NOMO-1 (cell line): ENCODE results near the gene SMIM43.
"Not testable (repeated sequence)": the region's sequence is repeated elsewhere in the genome, so short reads cannot be mapped to it uniquely, and the experiment has no call there.

Experiments used
- DNase-seq, 2 experiments: peaks; one replicate each; lab custom pipeline; 2025; ENCODE audit not compliant: unreplicated experiment in 2 of 2; lab: John Stamatoyannopoulos, UW

SMIM43 gene

DNA sequence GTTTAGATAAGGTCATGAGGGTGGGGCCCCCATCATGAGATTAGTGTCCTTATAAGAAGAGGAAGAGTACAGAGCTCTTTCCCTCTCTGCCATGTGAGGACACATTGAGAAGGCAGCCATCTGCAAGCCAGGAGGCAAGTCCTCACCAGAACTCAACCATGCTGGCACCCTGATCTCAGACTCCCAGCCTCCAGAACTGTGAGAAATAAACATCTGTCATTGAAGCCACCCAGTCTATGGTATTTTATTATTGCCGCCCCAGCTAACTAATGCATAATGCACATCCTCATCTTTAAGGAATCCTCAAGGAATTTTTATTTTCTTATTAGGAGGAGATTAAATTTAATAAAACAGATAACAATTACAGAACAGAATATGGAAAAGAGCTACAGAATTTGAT, 19.4 kb upstream of the SMIM43 start:
- no peak for DNase-seq

DNA sequence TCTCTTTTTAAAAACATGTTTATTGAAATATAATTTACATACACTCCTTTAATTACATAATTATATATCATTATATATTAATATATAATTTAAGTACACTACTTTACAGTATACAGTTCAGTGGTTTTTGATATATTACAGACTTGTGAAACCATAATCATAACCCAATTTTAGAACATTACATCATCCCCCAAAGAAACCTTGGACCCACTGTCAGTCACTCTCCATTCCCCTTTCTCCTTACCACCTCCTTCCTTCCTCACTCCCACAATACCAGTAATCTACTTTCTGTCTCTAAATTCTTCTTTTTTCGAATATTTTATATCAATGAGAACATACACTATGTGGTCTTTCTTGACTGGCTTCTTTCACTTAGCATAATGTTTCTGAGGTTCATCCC, 18.2 kb upstream of the SMIM43 start:
- DNase-seq: no peak

- no peak for DNase-seq
Observed at GRCh38 chr4:121778991-121779628, 14.1 kb upstream of the SMIM43 start.

GRCh38 chr4:121777625-121778024, 12.7 kb upstream of the SMIM43 start:
- DNase-seq: no peak

GRCh38 chr4:121776610-121777401, 11.8 kb upstream of the SMIM43 start:
- DNase-seq: no peak

GRCh38 chr4:121773883-121774282, 8.9 kb upstream of the SMIM43 start:
- no peak for DNase-seq

DNA sequence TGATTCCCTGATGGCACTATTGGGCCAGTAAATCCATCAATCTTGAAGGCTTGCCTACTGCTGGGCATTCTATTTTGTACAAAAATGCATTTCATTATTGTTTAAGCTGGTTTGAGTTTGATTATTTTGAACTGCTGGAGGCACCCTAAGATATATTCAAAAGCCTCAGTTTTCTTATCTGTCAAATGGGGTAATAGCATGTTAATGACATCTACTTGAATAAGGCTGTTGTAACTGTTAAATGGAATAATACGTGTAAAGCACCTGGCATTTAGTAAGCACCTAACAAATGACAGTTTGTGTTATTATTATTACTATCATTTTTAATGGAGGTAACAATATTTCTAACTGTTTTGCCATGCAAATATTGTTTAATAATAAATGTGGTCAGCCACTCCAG, 6.9 kb upstream of the SMIM43 start:
- no peak for DNase-seq

- no peak for DNase-seq
Observed at GRCh38 chr4:121769341-121769740, 4.4 kb upstream of the SMIM43 start.

DNA sequence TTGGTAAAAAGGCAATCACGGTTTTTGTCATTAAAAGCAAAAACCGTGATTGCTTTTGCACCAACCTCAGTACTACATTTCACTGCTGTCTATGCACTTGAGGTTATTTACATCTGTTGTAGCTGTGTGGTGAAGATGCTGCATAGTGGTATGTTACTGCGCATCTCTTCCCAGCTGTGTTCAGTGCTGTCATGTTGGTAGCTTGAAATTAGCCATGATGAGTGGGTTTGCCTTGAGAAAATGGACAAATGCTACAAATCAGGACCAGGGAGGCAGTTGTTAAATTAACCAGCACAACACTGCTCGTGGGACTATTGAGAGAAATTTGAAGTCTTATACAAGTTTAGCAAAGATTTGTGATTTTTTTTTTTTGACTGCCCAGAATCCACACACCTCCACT, 2.2 kb upstream of the SMIM43 start:
- DNase-seq: no peak

GRCh38 chr4:121765971-121766538, 1.1 kb upstream of the SMIM43 start:
- DNase-seq: no peak

DNA sequence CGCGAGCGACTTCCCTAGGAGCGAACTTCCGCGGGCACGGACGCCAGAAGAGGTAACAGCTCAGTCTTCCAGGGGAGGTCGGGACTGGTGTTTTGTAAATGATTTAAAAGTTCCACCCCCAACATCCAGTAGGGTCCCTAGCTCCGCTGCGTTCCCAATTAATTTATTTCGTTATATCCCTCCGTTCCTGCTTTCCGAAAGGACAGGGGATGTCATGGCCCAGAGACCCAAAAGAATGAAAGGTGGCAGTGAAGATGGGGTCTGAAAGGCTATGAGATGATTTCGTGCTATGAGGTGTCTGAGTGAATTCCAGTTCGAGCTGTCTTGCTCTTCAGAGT, 373 bp upstream of the SMIM43 start:
- no peak for DNase-seq

- no peak for DNase-seq
Observed at GRCh38 chr4:121764303-121764701, 662 bp downstream of the SMIM43 start.

- no peak for DNase-seq
Observed at GRCh38 chr4:121760205-121760604, 4.8 kb downstream of the SMIM43 start.

- no peak for DNase-seq
Observed at GRCh38 chr4:121758925-121759568, 5.9 kb downstream of the SMIM43 start.

- not testable (repeated sequence) for DNase-seq
Observed at GRCh38 chr4:121752142-121752541, 12.8 kb downstream of the SMIM43 start.

- no peak for DNase-seq
Observed at GRCh38 chr4:121749225-121749624, 15.7 kb downstream of the SMIM43 start.

- no peak for DNase-seq
Observed at GRCh38 chr4:121742794-121743193, 22.2 kb downstream of the SMIM43 start.

DNA sequence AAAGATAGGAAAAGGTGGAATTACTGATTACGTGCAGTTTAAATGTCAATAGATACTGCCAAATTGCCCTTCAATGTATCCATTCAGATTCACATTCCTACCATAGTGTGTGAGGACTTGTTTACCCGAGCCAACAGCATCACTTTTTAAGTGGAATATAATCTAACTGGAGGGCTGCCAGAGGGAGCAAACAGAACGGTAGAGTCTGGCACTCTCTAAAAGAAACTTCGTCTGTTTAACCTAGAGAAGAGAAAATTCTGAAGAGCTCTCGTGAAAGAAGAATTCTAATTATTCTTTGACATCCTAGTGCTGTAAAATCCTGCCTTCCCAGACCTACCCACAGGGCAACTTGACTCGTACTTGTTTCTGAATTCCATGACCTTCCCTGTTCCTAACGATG, 23.2 kb downstream of the SMIM43 start:
- no peak for DNase-seq

DNA sequence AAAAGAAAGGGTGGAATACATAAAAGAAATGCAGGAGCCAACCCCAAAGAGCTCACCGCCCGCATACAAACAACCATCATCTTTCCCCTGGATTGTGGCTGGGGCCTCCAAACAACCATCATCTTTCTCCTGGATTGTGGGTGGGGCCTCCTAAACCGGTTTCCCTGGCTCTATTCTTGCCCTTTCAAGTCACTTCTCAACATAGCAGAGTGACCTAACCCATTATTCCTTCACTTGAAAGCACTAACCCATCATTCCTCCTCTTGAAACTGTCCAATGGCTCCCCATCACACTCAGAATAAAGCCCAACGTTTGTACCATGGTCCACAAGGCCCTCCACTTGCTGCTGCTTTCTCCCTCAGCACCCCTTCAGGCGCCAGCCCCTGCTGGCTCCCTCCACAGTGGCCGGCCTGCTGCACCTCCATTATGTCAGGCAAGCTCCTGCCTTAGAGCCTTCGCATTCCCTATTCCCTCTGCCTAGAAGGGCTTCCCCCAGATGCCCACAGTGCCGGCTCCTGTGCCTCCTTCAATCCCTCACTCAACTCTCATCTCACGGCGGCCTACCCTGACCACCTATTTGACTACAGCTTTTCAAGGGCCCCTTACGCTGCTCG, 24.1 kb downstream of the SMIM43 start:
- DNase-seq: no peak

DNA sequence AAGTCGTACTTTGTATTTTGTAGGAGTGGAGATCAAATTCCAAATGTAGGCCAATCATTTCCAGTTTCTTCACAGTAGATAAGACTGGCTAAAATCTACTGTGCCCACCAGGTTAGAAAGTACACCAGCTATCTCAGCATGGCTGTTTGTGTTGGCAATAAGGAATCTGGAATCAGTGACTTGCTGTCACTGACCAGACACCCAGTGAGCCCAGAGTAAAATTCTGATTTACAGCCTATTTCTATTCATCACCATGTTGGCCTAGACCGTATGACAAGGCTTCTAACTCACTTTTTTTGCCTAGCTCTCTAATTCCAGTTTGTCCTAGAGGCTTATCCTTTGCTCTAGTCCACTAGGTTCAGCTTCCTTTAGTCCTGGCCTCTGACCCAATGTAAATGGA, 25.4 kb downstream of the SMIM43 start:
- DNase-seq: no peak

GRCh38 chr4:121738780-121739535, 26.0 kb downstream of the SMIM43 start:
- DNase-seq: no peak
